GM12878 (cell line): ENCODE measurements around the gene DNHD1. TPM values are rescaled to one million over a fixed set of nuclear protein-coding genes. Genes with fewer than 3 reads are reported as not detected.

Experiments
- BCL11A ChIP-seq: IDR thresholded peaks from 2 replicates; pipeline ENCODE4 v1.6.1; 2011; ENCODE audit warnings: low read depth, low read length
- BHLHE40 ChIP-seq, 2 experiments: fragments of 450-650 bp in 1 of 2; IDR thresholded peaks; 2 replicates each; pipeline ENCODE4 v1.6.1; 2011 to 2017; ENCODE audit warnings: low read depth in 2 of 2, borderline replicate concordance in 1 of 2, improper control_type of control experiment in 1 of 2, low read length in 1 of 2, mild to moderate bottlenecking in 1 of 2
- CBFB ChIP-seq: IDR thresholded peaks from 2 replicates; pipeline ENCODE4 v1.6.1; 2016; ENCODE audit warnings: antibody characterized with exemption, low read depth
- CEBPB ChIP-seq, 2 experiments: fragments of 150-350 bp in 1 of 2; IDR thresholded peaks; 2 replicates each; pipeline ENCODE4 v1.6.1; 2012 to 2014; ENCODE audit warnings: low read depth in 2 of 2, low read length in 2 of 2, borderline replicate concordance in 1 of 2, inconsistent platforms in 1 of 2
- CREM ChIP-seq: IDR thresholded peaks from 2 replicates; pipeline ENCODE4 v1.6.1; 2014; ENCODE audit warnings: antibody characterized with exemption, low read depth
- DPF2 ChIP-seq: fragments of 450-650 bp; IDR thresholded peaks from 2 replicates; pipeline ENCODE4 v1.6.1; 2017; ENCODE audit warnings: mild to moderate bottlenecking
- EED ChIP-seq: sonication (generic); IDR thresholded peaks from 2 replicates; pipeline ENCODE4 v1.6.1; 2016; ENCODE audit warnings: antibody characterized with exemption, low read depth
- FOXM1 ChIP-seq: IDR thresholded peaks from 2 replicates; pipeline ENCODE4 v1.6.1; 2012; ENCODE audit warnings: low read depth, mild to moderate bottlenecking, inconsistent platforms, low read length, moderate library complexity
- GABPA ChIP-seq: IDR thresholded peaks from 2 replicates; pipeline ENCODE4 v1.6.1; 2014; ENCODE audit warnings: antibody characterized with exemption, low read depth, mild to moderate bottlenecking, inconsistent platforms
- HDAC2 ChIP-seq: fragments of 200-600 bp; sonication (generic); IDR thresholded peaks from 2 replicates; pipeline ENCODE4 v1.6.1; 2017
- IKZF1 ChIP-seq: fragments of 450-650 bp; conservative IDR thresholded peaks from 2 replicates; pipeline ENCODE4 v1.6.1; 2017; ENCODE audit warnings: antibody characterized with exemption, mild to moderate bottlenecking
- KDM1A ChIP-seq: fragments of 200-600 bp; sonication (generic); IDR thresholded peaks from 2 replicates; pipeline ENCODE4 v1.6.1; 2016; ENCODE audit warnings: borderline replicate concordance
- NFXL1 ChIP-seq: fragments of 450-650 bp; IDR thresholded peaks from 2 replicates; pipeline ENCODE4 v1.6.1; 2017; ENCODE audit warnings: antibody characterized with exemption, mild to moderate bottlenecking, borderline replicate concordance
- POLR2A ChIP-seq: IDR thresholded peaks from 2 replicates; pipeline ENCODE4 v1.6.1; 2011; ENCODE audit warnings: low read depth, mild to moderate bottlenecking, low read length
- POLR2AphosphoS2 ChIP-seq: IDR thresholded peaks from 2 replicates; pipeline ENCODE4 v1.6.1; 2011; ENCODE audit warnings: low read depth, mild to moderate bottlenecking, low read length, improper control_type of control experiment, moderate library complexity
- RB1 ChIP-seq: fragments of 450-650 bp; formaldehyde crosslinking; IDR thresholded peaks from 2 replicates; pipeline ENCODE4 v1.6.1; 2017; ENCODE audit warnings: mild to moderate bottlenecking, borderline replicate concordance
- RFX5 ChIP-seq: IDR thresholded peaks from 2 replicates; pipeline ENCODE4 v1.6.1; 2011; ENCODE audit warnings: low read depth, low read length, improper control_type of control experiment
- RUNX3 ChIP-seq: IDR thresholded peaks from 2 replicates; pipeline ENCODE4 v1.6.1; 2012; ENCODE audit warnings: low read length, inconsistent platforms
- SIN3A ChIP-seq: IDR thresholded peaks from 2 replicates; pipeline ENCODE4 v1.6.1; 2012; ENCODE audit warnings: low read depth, low read length, improper control_type of control experiment
- SMAD1 ChIP-seq: fragments of 450-650 bp; IDR thresholded peaks from 2 replicates; pipeline ENCODE4 v1.6.1; 2018; ENCODE audit warnings: mild to moderate bottlenecking, low read depth; ENCODE audit not compliant: partially characterized antibody
- TARDBP ChIP-seq: IDR thresholded peaks from 2 replicates; pipeline ENCODE4 v1.6.1; 2016; ENCODE audit warnings: borderline replicate concordance
- TCF12 ChIP-seq: IDR thresholded peaks from 2 replicates; pipeline ENCODE4 v1.6.1; 2011; ENCODE audit warnings: low read depth, mild to moderate bottlenecking, low read length
- YY1 ChIP-seq: IDR thresholded peaks from 2 replicates; pipeline ENCODE4 v1.6.1; 2011; ENCODE audit warnings: low read depth, mild to moderate bottlenecking, low read length
- ZNF24 ChIP-seq: fragments of 450-650 bp; IDR thresholded peaks from 2 replicates; pipeline ENCODE4 v1.6.1; 2017; ENCODE audit warnings: antibody characterized with exemption, mild to moderate bottlenecking
- polyA plus RNA-seq, 11 experiments: library from polyadenylated mRNA; depleted of rRNA in 4 of 11; unstranded in 6 of 11; stranded (reverse) in 5 of 11; fragments of >200 nt; fragmentation: Nextera tagmentation in 4 of 11; fragmentation: Illumina TruSeq in 1 of 11; extraction: Ambion mirVana in 4 of 11; extraction: Trizol in 1 of 11; gene quantifications; 1 replicate in 1 of 11; 2 replicates in 10 of 11; pipeline versions ENCODE4 v1.2.1 to v1.2.3, GENCODE V29; 2011 to 2016; ENCODE audit warnings: inconsistent platforms in 2 of 11, missing spikeins in 2 of 11, low read depth in 1 of 11
- total RNA-seq, 4 experiments: library from RNA; depleted of rRNA in 3 of 4; stranded (reverse); fragments of >200 nt in 3 of 4; fragmentation: Illumina TruSeq in 1 of 4; extraction: Trizol in 1 of 4; gene quantifications; 2 replicates each; pipeline versions ENCODE4 v1.2.1 to v1.2.3, GENCODE V29; 2013 to 2021
- TF ChIP-seq, protein P1 (sequence below): fragments of 450-650 bp; IDR thresholded peaks from 2 replicates; pipeline ENCODE4 v1.6.1; 2016; ENCODE audit warnings: mild to moderate bottlenecking
- TF ChIP-seq, protein P2 (sequence below): IDR thresholded peaks from 2 replicates; pipeline ENCODE4 v1.6.1; 2011; ENCODE audit warnings: borderline replicate concordance, low read depth, mild to moderate bottlenecking, moderate library complexity, low read length; ENCODE audit not compliant: insufficient read depth, poor library complexity, severe bottlenecking
- TF ChIP-seq, protein P3 (sequence below): fragments of 450-650 bp; IDR thresholded peaks from 2 replicates; pipeline ENCODE4 v1.6.1; 2016; ENCODE audit warnings: mild to moderate bottlenecking

Gene DNHD1
- total and polyA plus RNA-seq, 10 of the 15 experiments (the other 5 are each of a cell fraction or from before 2014, with no cell fraction given), result 0.99 to 16.9 (median 8.6) TPM

DNA sequence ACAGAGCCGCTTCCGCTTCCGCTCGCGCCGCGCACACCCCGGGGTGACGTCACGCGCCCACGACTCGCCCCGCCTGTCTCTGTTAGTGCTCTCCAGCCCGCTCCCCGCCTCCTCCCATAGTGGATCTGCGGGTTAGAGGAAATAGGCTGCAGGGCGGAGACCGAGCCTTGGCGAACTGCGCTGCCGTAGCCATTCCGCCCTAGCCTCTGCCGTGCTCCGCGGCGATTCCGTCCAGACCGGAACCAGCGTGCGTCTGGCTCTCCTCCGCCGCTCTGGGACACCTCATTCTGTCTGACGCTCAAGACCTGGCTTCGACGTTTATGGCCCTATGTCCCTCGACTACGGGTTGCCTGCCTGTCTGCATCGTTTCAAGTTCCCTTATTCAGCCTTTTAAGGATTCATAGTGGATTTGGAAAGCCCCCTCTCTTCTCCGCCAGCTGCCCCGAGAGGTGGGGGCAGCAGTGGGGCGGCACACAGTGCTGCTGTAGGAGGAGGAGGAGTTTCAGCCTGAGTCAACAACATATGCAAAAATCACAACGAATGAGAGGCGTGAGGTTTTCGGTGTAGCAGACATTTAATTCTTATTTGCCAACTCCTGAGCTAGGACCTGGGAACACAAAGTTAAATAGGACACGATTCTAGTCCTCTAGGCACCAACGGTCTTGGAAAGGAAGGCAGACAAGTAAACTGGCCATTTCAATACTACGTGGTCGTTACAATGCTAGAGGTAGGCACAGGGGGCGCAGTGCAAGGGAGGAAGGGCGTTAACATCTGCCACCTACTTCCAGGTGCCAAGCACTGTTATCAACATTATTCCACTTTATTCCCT is 115.3 kb downstream of the DNHD1 start, which contains the start of gene TAF10 (continued):
- TF ChIP-seq CBFB (peak; percentile 57; the same call in 1 of the 2 replicates), RB1 (peak; percentile 53; the same call in 1 of the 2 replicates), HDAC2 (no peak), FOXM1 (peak; percentile 39; the same call in 1 of the 2 replicates), RUNX3 (peak; percentile 54), SMAD1 (peak; percentile 89), NFXL1 (no peak), RFX5 (peak; percentile 56; the same call in 1 of the 2 replicates), POLR2A (peak; percentile 96), BHLHE40 (IDR thresholded peaks at IDR 0.05; ENCODE audit: borderline replicate concordance in 1 of 2, low read depth in 2 of 2, low read length in 1 of 2) (peak; percentile 54 to 87; a peak in 3 of 4 replicates), TARDBP (no peak), DPF2 (peak; percentile 92), CREM (peak; percentile 89), POLR2AphosphoS2 (peak; percentile 95), SIN3A (peak; percentile 74; the same call in 1 of the 2 replicates), YY1 (peak; percentile 53), ZNF24 (no peak), TCF12 (peak; percentile 75; the same call in 1 of the 2 replicates), EED (peak; percentile 42), CEBPB (IDR thresholded peaks at IDR 0.05; ENCODE audit: borderline replicate concordance in 1 of 2, low read depth in 2 of 2, low read length in 2 of 2) (no peak), GABPA (peak; percentile 60; the same call in 1 of the 2 replicates), IKZF1 (peak; percentile 90), KDM1A (no peak), BCL11A (no peak)
- TF ChIP-seq, protein P1, sequence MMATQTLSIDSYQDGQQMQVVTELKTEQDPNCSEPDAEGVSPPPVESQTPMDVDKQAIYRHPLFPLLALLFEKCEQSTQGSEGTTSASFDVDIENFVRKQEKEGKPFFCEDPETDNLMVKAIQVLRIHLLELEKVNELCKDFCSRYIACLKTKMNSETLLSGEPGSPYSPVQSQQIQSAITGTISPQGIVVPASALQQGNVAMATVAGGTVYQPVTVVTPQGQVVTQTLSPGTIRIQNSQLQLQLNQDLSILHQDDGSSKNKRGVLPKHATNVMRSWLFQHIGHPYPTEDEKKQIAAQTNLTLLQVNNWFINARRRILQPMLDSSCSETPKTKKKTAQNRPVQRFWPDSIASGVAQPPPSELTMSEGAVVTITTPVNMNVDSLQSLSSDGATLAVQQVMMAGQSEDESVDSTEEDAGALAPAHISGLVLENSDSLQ, result peak; percentile 66
- TF ChIP-seq, protein P2, sequence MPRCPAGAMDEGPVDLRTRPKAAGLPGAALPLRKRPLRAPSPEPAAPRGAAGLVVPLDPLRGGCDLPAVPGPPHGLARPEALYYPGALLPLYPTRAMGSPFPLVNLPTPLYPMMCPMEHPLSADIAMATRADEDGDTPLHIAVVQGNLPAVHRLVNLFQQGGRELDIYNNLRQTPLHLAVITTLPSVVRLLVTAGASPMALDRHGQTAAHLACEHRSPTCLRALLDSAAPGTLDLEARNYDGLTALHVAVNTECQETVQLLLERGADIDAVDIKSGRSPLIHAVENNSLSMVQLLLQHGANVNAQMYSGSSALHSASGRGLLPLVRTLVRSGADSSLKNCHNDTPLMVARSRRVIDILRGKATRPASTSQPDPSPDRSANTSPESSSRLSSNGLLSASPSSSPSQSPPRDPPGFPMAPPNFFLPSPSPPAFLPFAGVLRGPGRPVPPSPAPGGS, result peak; percentile 39
- TF ChIP-seq, protein P3, sequence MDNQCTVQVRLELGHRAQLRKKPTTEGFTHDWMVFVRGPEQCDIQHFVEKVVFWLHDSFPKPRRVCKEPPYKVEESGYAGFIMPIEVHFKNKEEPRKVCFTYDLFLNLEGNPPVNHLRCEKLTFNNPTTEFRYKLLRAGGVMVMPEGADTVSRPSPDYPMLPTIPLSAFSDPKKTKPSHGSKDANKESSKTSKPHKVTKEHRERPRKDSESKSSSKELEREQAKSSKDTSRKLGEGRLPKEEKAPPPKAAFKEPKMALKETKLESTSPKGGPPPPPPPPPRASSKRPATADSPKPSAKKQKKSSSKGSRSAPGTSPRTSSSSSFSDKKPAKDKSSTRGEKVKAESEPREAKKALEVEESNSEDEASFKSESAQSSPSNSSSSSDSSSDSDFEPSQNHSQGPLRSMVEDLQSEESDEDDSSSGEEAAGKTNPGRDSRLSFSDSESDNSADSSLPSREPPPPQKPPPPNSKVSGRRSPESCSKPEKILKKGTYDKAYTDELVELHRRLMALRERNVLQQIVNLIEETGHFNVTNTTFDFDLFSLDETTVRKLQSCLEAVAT, result peak; percentile 89
